K562 (cell line): ENCODE results near the gene PTGIS. TPM values are rescaled to one million over a fixed set of nuclear protein-coding genes. Genes with fewer than 3 reads are reported as not detected.
A peak's percentile ranks its signal among the peaks of the same experiment; 100 is the strongest.

Experiments used
- ATAC-seq: fragments of 200-7000 bp; cut with Tn5 transposase; 3 replicates; pipeline ENCODE4 v1.9.1; 2020; ENCODE audit warnings: moderate library complexity
- BruUV-seq: library from RNA; stranded (reverse); fragments of 400-500 nt; replicated peaks from 2 replicates; lab custom pipeline; 2021; lab: Mats Ljungman, UMichigan
- CTCF ChIA-PET: fragments of 300-600 bp; formaldehyde crosslinking; extraction: SDS; loops from one replicate; lab custom pipeline; 2021; ENCODE audit warnings: low intra/inter-chr PET ratio; lab: Yijun Ruan, JAX
- POLR2A ChIA-PET: fragments of 300-600, 350-650 bp; sonication (Branson Sonifier 250); formaldehyde crosslinking; extraction: SDS; loops from one replicate; lab custom pipeline; 2021; ENCODE audit warnings: antibody characterized with exemption, inconsistent platforms; lab: Yijun Ruan, JAX
- DNase-seq, 4 experiments: peaks; one replicate each; pipeline versions ENCODE4 v3.0.0 to v3.0.0-alpha.2; 2011 to 2018; ENCODE audit warnings: low spot score in 3 of 4, mixed read lengths in 3 of 4; ENCODE audit errors: extremely low read depth in 1 of 4
- FAIRE-seq: peaks from 2 replicates; lab custom pipeline; 2011; peaks lifted over from hg19 to GRCh38; lab: Jason Lieb, UNC
- H2AFZ ChIP-seq: 2 replicates; pipeline ENCODE4 v1.6.0; 2011; ENCODE audit warnings: low read depth, low read length, control low read depth, inconsistent platforms
- H3K27ac ChIP-seq: fragments of 200-600 bp; 3 replicates; pipeline ENCODE4 v1.8.0; 2011; ENCODE audit warnings: low read depth, mild to moderate bottlenecking, control low read depth, inconsistent platforms, low read length, moderate library complexity, mixed read lengths; ENCODE audit errors: extremely low read depth
- H3K27me3 ChIP-seq, 2 experiments: fragments of 300-600 bp in 1 of 2; 2 replicates in 1 of 2; 3 replicates in 1 of 2; pipeline versions ENCODE4 v1.6.0 to v1.8.0; 2011; ENCODE audit warnings: inconsistent platforms in 2 of 2, low read length in 2 of 2, mild to moderate bottlenecking in 1 of 2, mixed read lengths in 1 of 2, moderate library complexity in 1 of 2; ENCODE audit not compliant: control insufficient read depth in 2 of 2, insufficient read depth in 2 of 2
- H3K36me3 ChIP-seq: fragments of 300-600 bp; 3 replicates; pipeline ENCODE4 v1.8.0; 2011; ENCODE audit warnings: mild to moderate bottlenecking, low read length, inconsistent platforms; ENCODE audit not compliant: control insufficient read depth, insufficient read depth
- H3K4me1 ChIP-seq, 2 experiments: fragments of 200-600 bp in 1 of 2; replicated peaks in 1 of 2; 2 replicates in 1 of 2; 3 replicates in 1 of 2; pipeline versions ENCODE4 v1.5.1 to v1.8.0; 2011; ENCODE audit warnings: inconsistent platforms in 2 of 2, low read length in 2 of 2, mild to moderate bottlenecking in 1 of 2, mixed read lengths in 1 of 2, moderate library complexity in 1 of 2; ENCODE audit not compliant: control insufficient read depth in 2 of 2, insufficient read depth in 2 of 2
- H3K4me2 ChIP-seq: 2 replicates; pipeline ENCODE4 v1.6.1; 2011; ENCODE audit warnings: low read length, control low read depth, inconsistent platforms, mixed read lengths; ENCODE audit not compliant: insufficient read depth
- H3K4me3 ChIP-seq: fragments of 200-600 bp; sonication (generic), shearing (Covaris generic); 2 replicates; pipeline ENCODE4 v1.5.1; 2016; ENCODE audit warnings: control low read depth, inconsistent platforms
- H3K79me2 ChIP-seq: fragments of 200-600 bp; 3 replicates; pipeline ENCODE4 v1.8.0; 2011; ENCODE audit warnings: low read length, inconsistent platforms; ENCODE audit not compliant: control insufficient read depth, insufficient read depth
- H3K9ac ChIP-seq, 2 experiments: 2 replicates each; pipeline versions ENCODE4 v1.6.0 to v1.6.1; 2011; ENCODE audit warnings: low read depth in 2 of 2, low read length in 2 of 2, control low read depth in 1 of 2, inconsistent platforms in 1 of 2, mild to moderate bottlenecking in 1 of 2, mixed read lengths in 1 of 2; ENCODE audit not compliant: insufficient read depth in 1 of 2
- H3K9me1 ChIP-seq: one replicate; pipeline ENCODE4 v1.6.0; 2011; ENCODE audit warnings: inconsistent platforms, mild to moderate bottlenecking, low read length, moderate library complexity; ENCODE audit not compliant: control insufficient read depth, insufficient read depth
- H3K9me3 ChIP-seq: replicated peaks from 2 replicates; pipeline ENCODE4 v1.5.1; 2011; ENCODE audit warnings: low read depth, low read length, inconsistent platforms; ENCODE audit not compliant: control insufficient read depth, insufficient read depth
- H4K20me1 ChIP-seq: replicated peaks from 2 replicates; pipeline ENCODE4 v1.6.1; 2011; ENCODE audit warnings: low read length, inconsistent platforms, mixed read lengths; ENCODE audit not compliant: control insufficient read depth, insufficient read depth
- BCOR ChIP-seq: fragments of 450-650 bp; IDR thresholded peaks from 2 replicates; pipeline ENCODE4 v1.6.1; 2016
- CEBPG ChIP-seq, 3 experiments: fragments of 200-800 bp in 1 of 3; sonication (Bioruptor generic) in 1 of 3; sonication (generic) in 1 of 3; formaldehyde crosslinking in 1 of 3; IDR thresholded peaks in 2 of 3; conservative IDR thresholded peaks in 1 of 3; 2 replicates each; pipeline versions ENCODE4 v1.6.1 to v1.8.0; 2016 to 2022; ENCODE audit warnings: missing compliant biosample characterization in 2 of 3, missing genetic modification characterization in 2 of 3, mild to moderate bottlenecking in 1 of 3, missing genetic modification reagents in 1 of 3
- ILF3 ChIP-seq: fragments of 450-650 bp; IDR thresholded peaks from 2 replicates; pipeline ENCODE4 v1.6.1; 2018; ENCODE audit warnings: antibody characterized with exemption, mild to moderate bottlenecking, moderate library complexity, borderline replicate concordance
- ILK ChIP-seq: fragments of 450-650 bp; IDR thresholded peaks from 2 replicates; pipeline ENCODE4 v1.6.1; 2016; ENCODE audit warnings: missing genetic modification characterization, low read depth, mild to moderate bottlenecking, missing compliant biosample characterization, moderate library complexity, borderline replicate concordance
- NBN ChIP-seq: fragments of 450-650 bp; IDR thresholded peaks from 2 replicates; pipeline ENCODE4 v1.6.1; 2016; ENCODE audit warnings: low read depth, mild to moderate bottlenecking
- ZNF766 ChIP-seq: fragments of 200-800 bp; sonication (Bioruptor generic); conservative IDR thresholded peaks from 2 replicates; pipeline ENCODE4 v1.6.1; 2016; ENCODE audit warnings: missing genetic modification characterization, missing compliant biosample characterization
- WGBS: fragments of 100-300 bp; shearing (Covaris generic); methylation state at CpG from one replicate; pipeline ENCODE4 v1.1.6; 2016; ENCODE audit warnings: low coverage, mixed read lengths; ENCODE audit not compliant: insufficient coverage; ENCODE audit errors: missing lambda C conversion rate; 5-methylcytosine and 5-hydroxymethylcytosine counted together
- in situ Hi-C: fragments of 300-500 bp; cut with MboI; formaldehyde crosslinking; loops from 4 replicates; pipeline ENCODE4 v1.15.0; 2018; ENCODE audit warnings: inconsistent platforms, mixed read lengths
- intact Hi-C: fragments of 100-400 bp; cut with micrococcal nuclease; formaldehyde crosslinking; loops from 2 replicates; pipeline ENCODE4 v1.14.2; 2022
- polyA plus RNA-seq, 8 experiments: library from polyadenylated mRNA; depleted of rRNA in 4 of 8; stranded (reverse) in 5 of 8; unstranded in 3 of 8; fragments of >200 nt; fragmentation: Nextera tagmentation in 2 of 8; fragmentation: Illumina TruSeq in 1 of 8; extraction: Ambion mirVana in 2 of 8; extraction: Trizol in 1 of 8; gene quantifications; 2 replicates each; pipeline versions ENCODE4 v1.2.1 to v1.2.3, GENCODE V29; 2011 to 2014; ENCODE audit warnings: inconsistent platforms in 1 of 8, missing spikeins in 1 of 8
- total RNA-seq, 7 experiments: library from RNA; depleted of rRNA in 6 of 7; stranded (reverse); fragments of >200 nt in 6 of 7; fragmentation: Illumina TruSeq in 2 of 7; extraction: Trizol in 2 of 7; gene quantifications; 2 replicates each; pipeline versions ENCODE4 v1.2.1 to v1.2.3, GENCODE V29; 2011 to 2021; ENCODE audit warnings: low replicate concordance in 1 of 7
- TF ChIP-seq, protein P1 (sequence below), 2 experiments: fragments of 450-650 bp in 1 of 2; sonication (generic) in 1 of 2; formaldehyde crosslinking in 1 of 2; IDR thresholded peaks; 2 replicates each; pipeline versions ENCODE4 v1.7.1 to v1.9.0; 2016 to 2022; ENCODE audit warnings: inconsistent platforms in 1 of 2, mild to moderate bottlenecking in 1 of 2, missing genetic modification reagents in 1 of 2

Gene PTGIS
- total and polyA plus RNA-seq, 9 of the 15 experiments (the other 6 are each of a cell fraction or from before 2014, with no cell fraction given): not detected

DNA sequence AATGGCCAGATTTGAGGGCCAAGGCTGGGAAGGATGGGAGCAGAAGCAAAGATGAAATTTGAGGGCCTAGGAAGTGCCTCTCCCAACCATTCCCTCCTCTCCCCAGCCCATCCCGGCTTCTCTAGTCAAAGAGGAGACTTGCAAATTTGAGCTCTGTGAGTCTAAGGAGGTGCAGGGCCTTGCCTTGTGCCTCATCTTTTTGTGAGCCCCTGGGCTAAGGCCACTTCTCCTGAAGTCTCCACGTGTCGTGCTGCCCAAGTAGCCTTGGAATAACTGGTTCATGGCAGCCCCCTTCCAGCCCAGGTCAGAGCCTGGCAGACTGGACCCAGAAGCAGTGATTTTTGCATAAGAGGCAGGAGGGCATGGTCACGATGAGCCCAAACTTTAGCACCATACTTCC is 6.7 kb downstream of the PTGIS start:
- no peak overlapping the region for H3K27ac ChIP-seq
- H2AFZ ChIP-seq: no peak overlapping the region
- H3K79me2 ChIP-seq: no peaks in the 10 kb centered on the region

GRCh38 chr20:49560646-49561045 is 7.3 kb downstream of the PTGIS start:
- H3K27me3 ChIP-seq: peaks cover 8 to 41% of the 10 kb centered on the region in 2 experiments; a peak in 4 of 5 replicates
- ChIA-PET POLR2A (interaction anchor here (2.0 kb wide), 1 partner anchor 9 kb away, joined by 7 read pairs; no protein-coding TSS in a partner anchor), CTCF (no interaction called here)
- no peaks in the 10 kb centered on the region for H3K9me1 ChIP-seq
- H3K4me1 ChIP-seq: peaks cover 4 to 6% of the 10 kb centered on the region in 2 experiments
- WGBS: 12% methylated on average over 11 of the region's 11 CpGs
- H2AFZ ChIP-seq: no peak overlapping the region
- DNase-seq: no peak
- no peak overlapping the region for H3K9ac ChIP-seq
- no peaks in the 10 kb centered on the region for H3K79me2 ChIP-seq
- ATAC-seq: no peak
- H3K9me3 ChIP-seq: no peaks in the 10 kb centered on the region; the same call in 1 of the 2 replicates
- no peak overlapping the region for H3K4me3 ChIP-seq
- in situ Hi-C loops (no loop called here), intact Hi-C loops (no loop called here)
- no peaks in the 10 kb centered on the region for H3K36me3 ChIP-seq
- H3K4me2 ChIP-seq: no peak overlapping the region
- no TSS peak for BruUV-seq
- FAIRE-seq: no peak
- no peaks in the 10 kb centered on the region; the same call in none of the 2 replicates for H4K20me1 ChIP-seq
- H3K27ac ChIP-seq: no peak overlapping the region
- TF ChIP-seq, protein P1, sequence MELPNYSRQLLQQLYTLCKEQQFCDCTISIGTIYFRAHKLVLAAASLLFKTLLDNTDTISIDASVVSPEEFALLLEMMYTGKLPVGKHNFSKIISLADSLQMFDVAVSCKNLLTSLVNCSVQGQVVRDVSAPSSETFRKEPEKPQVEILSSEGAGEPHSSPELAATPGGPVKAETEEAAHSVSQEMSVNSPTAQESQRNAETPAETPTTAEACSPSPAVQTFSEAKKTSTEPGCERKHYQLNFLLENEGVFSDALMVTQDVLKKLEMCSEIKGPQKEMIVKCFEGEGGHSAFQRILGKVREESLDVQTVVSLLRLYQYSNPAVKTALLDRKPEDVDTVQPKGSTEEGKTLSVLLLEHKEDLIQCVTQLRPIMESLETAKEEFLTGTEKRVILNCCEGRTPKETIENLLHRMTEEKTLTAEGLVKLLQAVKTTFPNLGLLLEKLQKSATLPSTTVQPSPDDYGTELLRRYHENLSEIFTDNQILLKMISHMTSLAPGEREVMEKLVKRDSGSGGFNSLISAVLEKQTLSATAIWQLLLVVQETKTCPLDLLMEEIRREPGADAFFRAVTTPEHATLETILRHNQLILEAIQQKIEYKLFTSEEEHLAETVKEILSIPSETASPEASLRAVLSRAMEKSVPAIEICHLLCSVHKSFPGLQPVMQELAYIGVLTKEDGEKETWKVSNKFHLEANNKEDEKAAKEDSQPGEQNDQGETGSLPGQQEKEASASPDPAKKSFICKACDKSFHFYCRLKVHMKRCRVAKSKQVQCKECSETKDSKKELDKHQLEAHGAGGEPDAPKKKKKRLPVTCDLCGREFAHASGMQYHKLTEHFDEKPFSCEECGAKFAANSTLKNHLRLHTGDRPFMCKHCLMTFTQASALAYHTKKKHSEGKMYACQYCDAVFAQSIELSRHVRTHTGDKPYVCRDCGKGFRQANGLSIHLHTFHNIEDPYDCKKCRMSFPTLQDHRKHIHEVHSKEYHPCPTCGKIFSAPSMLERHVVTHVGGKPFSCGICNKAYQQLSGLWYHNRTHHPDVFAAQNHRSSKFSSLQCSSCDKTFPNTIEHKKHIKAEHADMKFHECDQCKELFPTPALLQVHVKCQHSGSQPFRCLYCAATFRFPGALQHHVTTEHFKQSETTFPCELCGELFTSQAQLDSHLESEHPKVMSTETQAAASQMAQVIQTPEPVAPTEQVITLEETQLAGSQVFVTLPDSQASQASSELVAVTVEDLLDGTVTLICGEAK (IDR thresholded peaks at IDR 0.05): no peak
- TF ChIP-seq, protein P1 (CRISPR knock-in tag; IDR thresholded peaks at IDR 0.05): 0 out of 2 replicates have a peak, but pooled peaks have one; percentile 1
- TF ChIP-seq NBN: no peak
- TF ChIP-seq ZNF766 (CRISPR knock-in tag): no peak
- TF ChIP-seq ILK: no peak

More for the DNA sequence above, 6.7 kb downstream of the PTGIS start:
- H3K4me3 ChIP-seq: no peak overlapping the region
- H3K9me1 ChIP-seq: no peaks in the 10 kb centered on the region
- DNase-seq (no peak), FAIRE-seq (no peak)
- POLR2A ChIA-PET: interaction anchor here (0.6 to 2.0 kb wide), 3 partner anchors 9 to 494 kb away, joined by 3 to 7 read pairs (median 4); no protein-coding TSS in a partner anchor
- whole genome bisulfite sequencing: 0% methylated on average over 4 of the region's 4 CpGs
- CTCF ChIA-PET: no interaction called here
- no peak overlapping the region; a peak in 1 of 4 replicates for H3K9ac ChIP-seq
- H4K20me1 ChIP-seq: no peaks in the 10 kb centered on the region; the same call in none of the 2 replicates
- no peak overlapping the region for H3K4me2 ChIP-seq
- H3K27me3 ChIP-seq: peaks cover 9 to 45% of the 10 kb centered on the region in 2 experiments; a peak in 4 of 5 replicates
- intact Hi-C loops: no loop called here
- TF ChIP-seq CEBPG (CRISPR knock-in tag; IDR thresholded peaks at IDR 0.05): no peak
- no peak for TF ChIP-seq CEBPG (tag; conservative IDR thresholded peaks at IDR 0.05 in 1 of 2, IDR thresholded peaks at IDR 0.05 in 1 of 2)
- TF ChIP-seq ILF3: no peak
- TF ChIP-seq BCOR: no peak
- TF ChIP-seq, all 486 proteins: peak for 0
- in situ Hi-C loops: no loop called here
- no peak for ATAC-seq
- Histone ChIP-seq H3K9me3 (no peaks in the 10 kb centered on the region), H3K36me3 (no peaks in the 10 kb centered on the region), H3K4me1 (peaks cover 4 to 6% of the 10 kb centered on the region in 2 experiments)
- BruUV-seq: no TSS peak
